HCT116 (cell line): ENCODE data around the gene DPYSL5. TPM values are rescaled to one million over a fixed set of nuclear protein-coding genes. Genes with fewer than 3 reads are reported as not detected.

ENCODE experiments used
- ATAC-seq: fragments of 200-7000 bp; cut with Tn5 transposase; 2 replicates; pipeline ENCODE4 v1.9.1; 2020; ENCODE audit warnings: mild to moderate bottlenecking, moderate library complexity
- BruUV-seq: library from RNA; stranded (reverse); fragments of 400-500 nt; replicated peaks from 2 replicates; lab custom pipeline; 2021; lab: Mats Ljungman, UMichigan
- CTCF ChIA-PET: fragments of 300-600 bp; sonication (Branson Sonifier 250); formaldehyde crosslinking; loops from one replicate; lab custom pipeline; 2021; ENCODE audit warnings: antibody characterized with exemption; lab: Charles Lee
- POLR2A ChIA-PET: fragments of 300-600, 350-600 bp; sonication (Branson Sonifier 250); formaldehyde crosslinking; loops from one replicate; lab custom pipeline; 2021; ENCODE audit warnings: antibody characterized with exemption; lab: Charles Lee
- RAD21 ChIA-PET, 2 experiments: fragments of 300-600 bp; sonication (Branson Sonifier 250); formaldehyde crosslinking; loops; one replicate each; lab custom pipeline; 2023; ENCODE audit warnings: low total read pairs in 2 of 2; ENCODE audit not compliant: uncharacterized antibody in 2 of 2, unreplicated experiment in 2 of 2, low non-redundant PET in 1 of 2; lab: Charles Lee
- DNase-seq: peaks from one replicate; pipeline ENCODE4 v3.0.0-alpha.2; 2010; ENCODE audit warnings: low read depth, low spot score
- H2AFZ ChIP-seq: fragments of 200-600 bp; shearing (Covaris generic), sonication (generic); 2 replicates; pipeline ENCODE4 v1.6.1; 2017; ENCODE audit warnings: low read depth, mixed run types, mixed read lengths, antibody characterized with exemption, low read length; ENCODE audit not compliant: poor library complexity, severe bottlenecking
- H3K27ac ChIP-seq: 2 replicates; pipeline ENCODE4 v1.5.1; 2012; ENCODE audit warnings: low read depth, low read length
- H3K27me3 ChIP-seq: fragments of 200-600 bp; sonication (generic); 2 replicates; pipeline ENCODE4 v1.6.1; 2016; ENCODE audit warnings: mixed run types, low read length, mixed read lengths; ENCODE audit not compliant: insufficient read depth
- H3K36me3 ChIP-seq, 2 experiments: fragments of 200-500 bp in 1 of 2; fragments of 200-600 bp in 1 of 2; sonication (Bioruptor generic) in 1 of 2; sonication (generic) in 1 of 2; 2 replicates each; pipeline versions ENCODE4 v1.5.1 to v1.6.1; 2014 to 2016; ENCODE audit warnings: low read length in 2 of 2, inconsistent platforms in 1 of 2, mixed read lengths in 1 of 2, mixed run types in 1 of 2; ENCODE audit not compliant: insufficient read depth in 2 of 2, control insufficient read depth in 1 of 2
- H3K4me1 ChIP-seq, 2 experiments: fragments of 200-600 bp in 1 of 2; sonication (generic) in 1 of 2; 2 replicates each; pipeline versions ENCODE4 v1.5.1 to v1.6.1; 2012 to 2017; ENCODE audit warnings: low read length in 2 of 2, inconsistent platforms in 1 of 2, mild to moderate bottlenecking in 1 of 2, mixed read lengths in 1 of 2, mixed run types in 1 of 2, moderate library complexity in 1 of 2; ENCODE audit not compliant: insufficient read depth in 2 of 2, control insufficient read depth in 1 of 2
- H3K4me2 ChIP-seq: fragments of 200-600 bp; sonication (generic); 2 replicates; pipeline ENCODE4 v1.6.1; 2017; ENCODE audit warnings: mixed run types, low read length, mixed read lengths
- H3K4me3 ChIP-seq, 2 experiments: fragments of 200-600 bp in 1 of 2; sonication (generic) in 1 of 2; replicated peaks in 1 of 2; 2 replicates each; pipeline ENCODE4 v1.5.1; 2011 to 2016; ENCODE audit warnings: low read length in 2 of 2, control low read depth in 1 of 2, low read depth in 1 of 2, mild to moderate bottlenecking in 1 of 2, mixed read lengths in 1 of 2, mixed run types in 1 of 2
- H3K79me2 ChIP-seq: fragments of 200-600 bp; sonication (generic); 2 replicates; pipeline ENCODE4 v1.6.1; 2017; ENCODE audit warnings: mild to moderate bottlenecking, mixed run types, low read length, moderate library complexity, mixed read lengths; ENCODE audit not compliant: insufficient read depth
- H3K9ac ChIP-seq: fragments of 200-600 bp; sonication (generic); 2 replicates; pipeline ENCODE4 v1.6.1; 2016; ENCODE audit warnings: low read length, mixed read lengths
- H3K9me2 ChIP-seq: fragments of 200-600 bp; sonication (generic), shearing (Covaris generic); 2 replicates; pipeline ENCODE4 v1.6.1; 2017; ENCODE audit warnings: mixed run types, mild to moderate bottlenecking, moderate library complexity; ENCODE audit not compliant: insufficient read depth
- H3K9me3 ChIP-seq, 2 experiments: fragments of 200-500 bp in 1 of 2; fragments of 200-600 bp in 1 of 2; sonication (Bioruptor generic) in 1 of 2; sonication (generic) in 1 of 2; 2 replicates each; pipeline ENCODE4 v1.6.1; 2014 to 2017; ENCODE audit warnings: low read length in 2 of 2, mixed read lengths in 2 of 2, inconsistent platforms in 1 of 2, low read depth in 1 of 2, mild to moderate bottlenecking in 1 of 2, mixed run types in 1 of 2, moderate library complexity in 1 of 2; ENCODE audit not compliant: control insufficient read depth in 1 of 2, insufficient read depth in 1 of 2
- H4K20me1 ChIP-seq: fragments of 200-600 bp; sonication (generic), shearing (Covaris generic); 2 replicates; pipeline ENCODE4 v1.6.1; 2017; ENCODE audit warnings: mixed run types, mild to moderate bottlenecking, moderate library complexity; ENCODE audit not compliant: insufficient read depth
- CBX3 ChIP-seq: IDR thresholded peaks from 2 replicates; pipeline ENCODE4 v1.6.1; 2012; ENCODE audit warnings: low read depth
- CEBPB ChIP-seq: IDR thresholded peaks from 2 replicates; pipeline ENCODE4 v1.6.1; 2012; ENCODE audit warnings: low read depth
- EGR1 ChIP-seq: IDR thresholded peaks from 2 replicates; pipeline ENCODE4 v1.6.1; 2012; ENCODE audit warnings: low read depth
- EZH2 ChIP-seq: fragments of 200-600 bp; sonication (generic); IDR thresholded peaks from 2 replicates; pipeline ENCODE4 v1.6.1; 2017; ENCODE audit warnings: antibody characterized with exemption, mixed run types
- EZH2phosphoT487 ChIP-seq: fragments of 200-600 bp; IDR thresholded peaks from 2 replicates; pipeline ENCODE4 v1.6.1; 2018; ENCODE audit warnings: antibody characterized with exemption, borderline replicate concordance
- POLR2AphosphoS5 ChIP-seq: IDR thresholded peaks from 2 replicates; pipeline ENCODE4 v1.6.1; 2011; ENCODE audit warnings: mild to moderate bottlenecking, low read depth, low read length, moderate library complexity
- RAD21 ChIP-seq: IDR thresholded peaks from 2 replicates; pipeline ENCODE4 v1.6.1; 2012; ENCODE audit warnings: low read depth, mild to moderate bottlenecking
- TCF7L2 ChIP-seq: IDR thresholded peaks from 2 replicates; pipeline ENCODE4 v1.7.0; 2011; ENCODE audit warnings: borderline replicate concordance, inconsistent platforms; ENCODE audit not compliant: insufficient read depth, insufficient read length; ENCODE audit errors: extremely low read depth
- YY1 ChIP-seq: IDR thresholded peaks from 2 replicates; pipeline ENCODE4 v1.6.1; 2011; ENCODE audit warnings: low read length, low read depth, moderate library complexity, mild to moderate bottlenecking; ENCODE audit not compliant: insufficient replicate concordance; ENCODE audit errors: extremely low read depth
- ZFX ChIP-seq: fragments of 450-650 bp; IDR thresholded peaks from 2 replicates; pipeline ENCODE4 v1.6.1; 2017
- ZNF274 ChIP-seq: fragments of 200-500 bp; sonication (Bioruptor generic); IDR thresholded peaks from 2 replicates; pipeline ENCODE4 v1.6.1; 2014; ENCODE audit warnings: mild to moderate bottlenecking, low read depth, low read length, inconsistent platforms
- intact Hi-C: fragments of 100-400 bp; cut with micrococcal nuclease; formaldehyde crosslinking; loops from 2 replicates; pipeline ENCODE4 v1.10.0; 2022
- total RNA-seq: library from RNA; stranded (reverse); gene quantifications from one replicate; pipeline ENCODE4 v1.2.1, GENCODE V29; 2021; ENCODE audit not compliant: unreplicated experiment
- TF ChIP-seq, protein P1 (sequence below): IDR thresholded peaks from 2 replicates; pipeline ENCODE4 v1.6.1; 2012
- TF ChIP-seq, protein P2 (sequence below): IDR thresholded peaks from 2 replicates; pipeline ENCODE4 v1.6.1; 2012; ENCODE audit warnings: low read depth
- TF ChIP-seq, protein P3 (sequence below), 3 experiments: fragments of 200-600 bp in 1 of 3; sonication (generic) in 1 of 3; IDR thresholded peaks in 2 of 3; conservative IDR thresholded peaks in 1 of 3; 2 replicates each; pipeline ENCODE4 v1.5.1; 2012 to 2017; ENCODE audit warnings: low read depth in 2 of 3, low read length in 2 of 3, antibody characterized with exemption in 1 of 3, borderline replicate concordance in 1 of 3, control low read depth in 1 of 3, mild to moderate bottlenecking in 1 of 3, mixed read lengths in 1 of 3, mixed run types in 1 of 3, moderate library complexity in 1 of 3; ENCODE audit not compliant: insufficient read depth in 1 of 3
- TF ChIP-seq, protein P4 (sequence below): IDR thresholded peaks from 2 replicates; pipeline ENCODE4 v1.6.1; 2011; ENCODE audit warnings: mild to moderate bottlenecking, low read length, moderate library complexity; ENCODE audit not compliant: insufficient replicate concordance; ENCODE audit errors: extremely low read depth

Gene DPYSL5
- total RNA-seq, 1 experiment from 2014 or later: 8.4 TPM

DNA sequence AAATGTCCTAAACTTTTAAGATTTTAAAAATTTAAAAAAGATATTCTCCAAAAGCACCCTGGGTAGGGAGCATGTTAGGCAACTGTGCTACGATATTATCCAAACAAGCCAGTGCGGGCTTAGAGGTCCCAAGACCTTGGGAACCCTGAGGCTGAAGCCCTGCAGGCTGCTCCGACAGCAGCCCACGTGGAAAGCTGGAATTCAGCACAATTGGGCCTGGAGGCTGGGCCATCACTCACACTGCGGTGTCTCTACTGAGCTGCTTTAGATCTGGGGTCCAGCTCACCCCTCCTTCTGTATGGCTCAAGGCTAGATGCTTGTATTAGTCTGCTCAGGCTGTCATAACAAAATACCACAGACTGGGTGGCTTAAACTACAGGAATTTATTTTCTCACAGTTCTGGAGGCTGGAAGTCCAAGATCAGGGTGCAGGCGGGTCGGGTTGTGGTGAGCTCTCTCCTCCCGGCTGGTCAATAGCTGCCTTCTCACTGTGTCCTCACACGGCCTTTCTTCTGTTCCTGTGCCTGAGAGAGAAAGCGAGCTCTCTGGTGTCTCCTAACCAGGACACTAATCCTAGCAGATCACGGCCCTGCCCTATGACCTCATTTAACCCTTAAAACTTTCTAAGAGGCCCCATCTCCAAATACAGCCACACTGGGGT, 42.5 kb downstream of the DPYSL5 start:
- no peak overlapping the region for H3K27ac ChIP-seq
- no peak overlapping the region for H2AFZ ChIP-seq
- no peaks in the 10 kb centered on the region for H3K36me3 ChIP-seq
- no peaks in the 10 kb centered on the region for H3K27me3 ChIP-seq
- CTCF ChIA-PET: no interaction called here
- RAD21 ChIA-PET: no interaction called here
- no peaks in the 10 kb centered on the region for H3K9me2 ChIP-seq
- DNase-seq (no peak), ATAC-seq (no peak)
- H3K4me1 ChIP-seq: no peaks in the 10 kb centered on the region
- no peaks in the 10 kb centered on the region for H3K79me2 ChIP-seq
- H3K4me2 ChIP-seq: no peak overlapping the region
- H3K4me3 ChIP-seq: no peak overlapping the region
- no peaks in the 10 kb centered on the region; a peak in 1 of 4 replicates for H3K9me3 ChIP-seq
- no TSS peak for BruUV-seq
- intact Hi-C loops: no loop called here
- POLR2A ChIA-PET: no interaction called here
- no peaks in the 10 kb centered on the region for H4K20me1 ChIP-seq
- H3K9ac ChIP-seq: no peak overlapping the region
- TF ChIP-seq, protein P1, sequence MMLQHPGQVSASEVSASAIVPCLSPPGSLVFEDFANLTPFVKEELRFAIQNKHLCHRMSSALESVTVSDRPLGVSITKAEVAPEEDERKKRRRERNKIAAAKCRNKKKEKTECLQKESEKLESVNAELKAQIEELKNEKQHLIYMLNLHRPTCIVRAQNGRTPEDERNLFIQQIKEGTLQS: no peak
- no peak for TF ChIP-seq TCF7L2
- TF ChIP-seq RAD21: no peak
- no peak for TF ChIP-seq EGR1
- no peak for TF ChIP-seq CEBPB
- TF ChIP-seq EZH2phosphoT487: no peak
- TF ChIP-seq, protein P2, sequence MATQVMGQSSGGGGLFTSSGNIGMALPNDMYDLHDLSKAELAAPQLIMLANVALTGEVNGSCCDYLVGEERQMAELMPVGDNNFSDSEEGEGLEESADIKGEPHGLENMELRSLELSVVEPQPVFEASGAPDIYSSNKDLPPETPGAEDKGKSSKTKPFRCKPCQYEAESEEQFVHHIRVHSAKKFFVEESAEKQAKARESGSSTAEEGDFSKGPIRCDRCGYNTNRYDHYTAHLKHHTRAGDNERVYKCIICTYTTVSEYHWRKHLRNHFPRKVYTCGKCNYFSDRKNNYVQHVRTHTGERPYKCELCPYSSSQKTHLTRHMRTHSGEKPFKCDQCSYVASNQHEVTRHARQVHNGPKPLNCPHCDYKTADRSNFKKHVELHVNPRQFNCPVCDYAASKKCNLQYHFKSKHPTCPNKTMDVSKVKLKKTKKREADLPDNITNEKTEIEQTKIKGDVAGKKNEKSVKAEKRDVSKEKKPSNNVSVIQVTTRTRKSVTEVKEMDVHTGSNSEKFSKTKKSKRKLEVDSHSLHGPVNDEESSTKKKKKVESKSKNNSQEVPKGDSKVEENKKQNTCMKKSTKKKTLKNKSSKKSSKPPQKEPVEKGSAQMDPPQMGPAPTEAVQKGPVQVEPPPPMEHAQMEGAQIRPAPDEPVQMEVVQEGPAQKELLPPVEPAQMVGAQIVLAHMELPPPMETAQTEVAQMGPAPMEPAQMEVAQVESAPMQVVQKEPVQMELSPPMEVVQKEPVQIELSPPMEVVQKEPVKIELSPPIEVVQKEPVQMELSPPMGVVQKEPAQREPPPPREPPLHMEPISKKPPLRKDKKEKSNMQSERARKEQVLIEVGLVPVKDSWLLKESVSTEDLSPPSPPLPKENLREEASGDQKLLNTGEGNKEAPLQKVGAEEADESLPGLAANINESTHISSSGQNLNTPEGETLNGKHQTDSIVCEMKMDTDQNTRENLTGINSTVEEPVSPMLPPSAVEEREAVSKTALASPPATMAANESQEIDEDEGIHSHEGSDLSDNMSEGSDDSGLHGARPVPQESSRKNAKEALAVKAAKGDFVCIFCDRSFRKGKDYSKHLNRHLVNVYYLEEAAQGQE: no peak
- no peak for TF ChIP-seq POLR2AphosphoS5
- no peak for TF ChIP-seq EZH2
- TF ChIP-seq YY1: no peak
- TF ChIP-seq, protein P3, sequence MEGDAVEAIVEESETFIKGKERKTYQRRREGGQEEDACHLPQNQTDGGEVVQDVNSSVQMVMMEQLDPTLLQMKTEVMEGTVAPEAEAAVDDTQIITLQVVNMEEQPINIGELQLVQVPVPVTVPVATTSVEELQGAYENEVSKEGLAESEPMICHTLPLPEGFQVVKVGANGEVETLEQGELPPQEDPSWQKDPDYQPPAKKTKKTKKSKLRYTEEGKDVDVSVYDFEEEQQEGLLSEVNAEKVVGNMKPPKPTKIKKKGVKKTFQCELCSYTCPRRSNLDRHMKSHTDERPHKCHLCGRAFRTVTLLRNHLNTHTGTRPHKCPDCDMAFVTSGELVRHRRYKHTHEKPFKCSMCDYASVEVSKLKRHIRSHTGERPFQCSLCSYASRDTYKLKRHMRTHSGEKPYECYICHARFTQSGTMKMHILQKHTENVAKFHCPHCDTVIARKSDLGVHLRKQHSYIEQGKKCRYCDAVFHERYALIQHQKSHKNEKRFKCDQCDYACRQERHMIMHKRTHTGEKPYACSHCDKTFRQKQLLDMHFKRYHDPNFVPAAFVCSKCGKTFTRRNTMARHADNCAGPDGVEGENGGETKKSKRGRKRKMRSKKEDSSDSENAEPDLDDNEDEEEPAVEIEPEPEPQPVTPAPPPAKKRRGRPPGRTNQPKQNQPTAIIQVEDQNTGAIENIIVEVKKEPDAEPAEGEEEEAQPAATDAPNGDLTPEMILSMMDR (IDR thresholded peaks at IDR 0.05 in 2 of 3, conservative IDR thresholded peaks at IDR 0.05 in 1 of 3; ENCODE audit: borderline replicate concordance in 1 of 3, insufficient read depth in 1 of 3, low read depth in 2 of 3, low read length in 2 of 3): no peak
- no peak for TF ChIP-seq ZFX
- TF ChIP-seq CBX3: no peak
- TF ChIP-seq, protein P4, sequence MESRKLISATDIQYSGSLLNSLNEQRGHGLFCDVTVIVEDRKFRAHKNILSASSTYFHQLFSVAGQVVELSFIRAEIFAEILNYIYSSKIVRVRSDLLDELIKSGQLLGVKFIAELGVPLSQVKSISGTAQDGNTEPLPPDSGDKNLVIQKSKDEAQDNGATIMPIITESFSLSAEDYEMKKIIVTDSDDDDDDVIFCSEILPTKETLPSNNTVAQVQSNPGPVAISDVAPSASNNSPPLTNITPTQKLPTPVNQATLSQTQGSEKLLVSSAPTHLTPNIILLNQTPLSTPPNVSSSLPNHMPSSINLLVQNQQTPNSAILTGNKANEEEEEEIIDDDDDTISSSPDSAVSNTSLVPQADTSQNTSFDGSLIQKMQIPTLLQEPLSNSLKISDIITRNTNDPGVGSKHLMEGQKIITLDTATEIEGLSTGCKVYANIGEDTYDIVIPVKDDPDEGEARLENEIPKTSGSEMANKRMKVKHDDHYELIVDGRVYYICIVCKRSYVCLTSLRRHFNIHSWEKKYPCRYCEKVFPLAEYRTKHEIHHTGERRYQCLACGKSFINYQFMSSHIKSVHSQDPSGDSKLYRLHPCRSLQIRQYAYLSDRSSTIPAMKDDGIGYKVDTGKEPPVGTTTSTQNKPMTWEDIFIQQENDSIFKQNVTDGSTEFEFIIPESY: no peak
- TF ChIP-seq ZNF274: no peak
